Karpas-422 (cell line): ENCODE data around the gene TNS4. TPM values are rescaled to one million over a fixed set of nuclear protein-coding genes. Genes with fewer than 3 reads are reported as not detected.

Source experiments
- DNase-seq: peaks from one replicate; pipeline ENCODE4 v3.0.0-alpha.2; 2015
- H2AFZ ChIP-seq: fragments of 200-600 bp; sonication (generic); 2 replicates; pipeline ENCODE4 v1.6.1; 2014; ENCODE audit warnings: antibody characterized with exemption, low read length, mixed read lengths
- H3K27ac ChIP-seq: fragments of 200-600 bp; sonication (generic); 2 replicates; pipeline ENCODE4 v1.5.1; 2014; ENCODE audit warnings: mild to moderate bottlenecking, low read length, moderate library complexity
- H3K27me3 ChIP-seq: fragments of 200-600 bp; sonication (generic); 2 replicates; pipeline ENCODE4 v1.6.1; 2014; ENCODE audit warnings: low read length, mixed read lengths
- H3K36me3 ChIP-seq: fragments of 200-600 bp; sonication (generic); 2 replicates; pipeline ENCODE4 v1.6.1; 2014; ENCODE audit warnings: low read length, mixed read lengths; ENCODE audit not compliant: insufficient read depth
- H3K4me1 ChIP-seq: fragments of 200-600 bp; sonication (generic); 2 replicates; pipeline ENCODE4 v1.6.1; 2014; ENCODE audit warnings: mild to moderate bottlenecking, low read length, mixed read lengths
- H3K4me2 ChIP-seq: fragments of 200-600 bp; sonication (generic); 2 replicates; pipeline ENCODE4 v1.6.1; 2014; ENCODE audit warnings: low read length, low read depth, mild to moderate bottlenecking; ENCODE audit not compliant: poor library complexity, severe bottlenecking
- H3K4me3 ChIP-seq: fragments of 200-600 bp; sonication (generic); 2 replicates; pipeline ENCODE4 v1.5.1; 2014; ENCODE audit warnings: mild to moderate bottlenecking, antibody characterized with exemption, low read length, mixed read lengths
- H3K79me2 ChIP-seq: fragments of 200-600 bp; sonication (generic); 2 replicates; pipeline ENCODE4 v1.6.1; 2014; ENCODE audit warnings: mild to moderate bottlenecking, low read length, mixed read lengths
- H3K9ac ChIP-seq: fragments of 200-600 bp; sonication (generic); 2 replicates; pipeline ENCODE4 v1.6.0; 2014; ENCODE audit warnings: low read length
- H3K9me2 ChIP-seq: fragments of 200-600 bp; sonication (generic), shearing (Covaris generic); replicated peaks from 2 replicates; pipeline ENCODE4 v1.6.0; 2014; ENCODE audit warnings: mild to moderate bottlenecking, low read length, moderate library complexity; ENCODE audit not compliant: insufficient read depth
- H3K9me3 ChIP-seq: fragments of 300-700, 200-600 bp; sonication (generic); 2 replicates; pipeline ENCODE4 v1.6.1; 2014; ENCODE audit warnings: low read length, mixed read lengths
- H4K20me1 ChIP-seq: fragments of 200-600 bp; sonication (generic); 2 replicates; pipeline ENCODE4 v1.6.1; 2014; ENCODE audit warnings: mild to moderate bottlenecking, antibody characterized with exemption, low read length, low read depth; ENCODE audit not compliant: insufficient read depth
- total RNA-seq: library from RNA; depleted of rRNA; stranded (reverse); fragments of >200 nt; shearing (Covaris generic); gene quantifications from 2 replicates; pipeline ENCODE4 v1.2.3, GENCODE V29; 2014; ENCODE audit warnings: low replicate concordance

TNS4 gene
- total RNA-seq, 1 experiment from 2014 or later = not detected

GRCh38 chr17:40484973-40485530 is 16.4 kb downstream of the TNS4 start:
- no peaks in the 10 kb centered on the region for H3K27me3 ChIP-seq
- peaks cover 12% of the 10 kb centered on the region for H3K4me1 ChIP-seq
- H3K4me3 ChIP-seq = no peak overlapping the region
- H3K9me3 ChIP-seq = no peaks in the 10 kb centered on the region
- no peak overlapping the region for H2AFZ ChIP-seq
- H3K9me2 ChIP-seq = no peaks in the 10 kb centered on the region
- no peaks in the 10 kb centered on the region for H3K79me2 ChIP-seq
- H3K9ac ChIP-seq = no peak overlapping the region
- no peak for DNase-seq
- no peak overlapping the region for H3K4me2 ChIP-seq
- H3K27ac ChIP-seq = no peak overlapping the region
- no peaks in the 10 kb centered on the region; the same call in 1 of the 2 replicates for H4K20me1 ChIP-seq
- H3K36me3 ChIP-seq = no peaks in the 10 kb centered on the region

GRCh38 chr17:40484285-40484972 is 17.0 kb downstream of the TNS4 start:
- Histone ChIP-seq H2AFZ (no peak overlapping the region), H3K4me2 (no peak overlapping the region), H3K27ac (no peak overlapping the region), H3K9me2 (no peaks in the 10 kb centered on the region), H3K79me2 (no peaks in the 10 kb centered on the region), H3K27me3 (no peaks in the 10 kb centered on the region), H3K4me3 (no peak overlapping the region), H3K36me3 (no peaks in the 10 kb centered on the region), H4K20me1 (no peaks in the 10 kb centered on the region; the same call in 1 of the 2 replicates), H3K9me3 (no peaks in the 10 kb centered on the region), H3K4me1 (peaks cover 7% of the 10 kb centered on the region), H3K9ac (no peak overlapping the region)
- no peak for DNase-seq

- H3K79me2 ChIP-seq = no peaks in the 10 kb centered on the region
- no peak for DNase-seq
- H3K4me3 ChIP-seq = no peak overlapping the region
- H3K27ac ChIP-seq = no peak overlapping the region
- no peaks in the 10 kb centered on the region for H3K36me3 ChIP-seq
- H3K4me1 ChIP-seq = peaks cover 7% of the 10 kb centered on the region
- no peak overlapping the region for H2AFZ ChIP-seq
- no peaks in the 10 kb centered on the region for H3K9me2 ChIP-seq
- H3K9me3 ChIP-seq = no peaks in the 10 kb centered on the region
- no peaks in the 10 kb centered on the region for H3K27me3 ChIP-seq
- H4K20me1 ChIP-seq = no peaks in the 10 kb centered on the region; the same call in 1 of the 2 replicates
- H3K9ac ChIP-seq = no peak overlapping the region
- no peak overlapping the region for H3K4me2 ChIP-seq
Observed at GRCh38 chr17:40483679-40484078, 17.7 kb downstream of the TNS4 start.

- H3K4me1 ChIP-seq = peaks cover 7% of the 10 kb centered on the region
- no peak overlapping the region for H2AFZ ChIP-seq
- H3K4me2 ChIP-seq = no peak overlapping the region
- H3K27me3 ChIP-seq = no peaks in the 10 kb centered on the region
- H3K9me2 ChIP-seq = no peaks in the 10 kb centered on the region
- no peaks in the 10 kb centered on the region for H3K79me2 ChIP-seq
- DNase-seq = no peak
- H4K20me1 ChIP-seq = no peaks in the 10 kb centered on the region
- no peak overlapping the region for H3K27ac ChIP-seq
- H3K9ac ChIP-seq = no peak overlapping the region
- no peaks in the 10 kb centered on the region for H3K9me3 ChIP-seq
- no peaks in the 10 kb centered on the region for H3K36me3 ChIP-seq
- H3K4me3 ChIP-seq = no peak overlapping the region
Observed at GRCh38 chr17:40482722-40483121, 18.7 kb downstream of the TNS4 start.

- Histone ChIP-seq H3K4me3 (no peak overlapping the region), H3K4me1 (peaks cover 7% of the 10 kb centered on the region)
Observed at GRCh38 chr17:40481106-40481505, 20.3 kb downstream of the TNS4 start.

GRCh38 chr17:40480501-40481003 is 20.9 kb downstream of the TNS4 start:
- H3K9me3 ChIP-seq = no peaks in the 10 kb centered on the region
- H4K20me1 ChIP-seq = no peaks in the 10 kb centered on the region
- H3K4me2 ChIP-seq = no peak overlapping the region
- no peak for DNase-seq
- H3K27ac ChIP-seq = no peak overlapping the region
- H2AFZ ChIP-seq = no peak overlapping the region
- H3K27me3 ChIP-seq = no peaks in the 10 kb centered on the region
- H3K79me2 ChIP-seq = no peaks in the 10 kb centered on the region
- H3K9me2 ChIP-seq = no peaks in the 10 kb centered on the region
- H3K36me3 ChIP-seq = no peaks in the 10 kb centered on the region
- H3K4me1 ChIP-seq = peaks cover 7% of the 10 kb centered on the region
- H3K4me3 ChIP-seq = no peak overlapping the region
- H3K9ac ChIP-seq = no peak overlapping the region

More at GRCh38 chr17:40481106-40481505, 20.3 kb downstream of the TNS4 start:
- no peaks in the 10 kb centered on the region for H3K9me2 ChIP-seq
- no peaks in the 10 kb centered on the region for H3K36me3 ChIP-seq
- H3K79me2 ChIP-seq = no peaks in the 10 kb centered on the region
- H3K4me2 ChIP-seq = no peak overlapping the region
- no peak overlapping the region for H3K9ac ChIP-seq
- H2AFZ ChIP-seq = no peak overlapping the region
- H3K9me3 ChIP-seq = no peaks in the 10 kb centered on the region
- DNase-seq = no peak
- no peaks in the 10 kb centered on the region for H3K27me3 ChIP-seq
- no peaks in the 10 kb centered on the region for H4K20me1 ChIP-seq
- H3K27ac ChIP-seq = no peak overlapping the region

- Histone ChIP-seq H3K79me2 (no peaks in the 10 kb centered on the region), H2AFZ (no peak overlapping the region), H3K9ac (no peak overlapping the region), H4K20me1 (no peaks in the 10 kb centered on the region), H3K9me3 (no peaks in the 10 kb centered on the region), H3K9me2 (no peaks in the 10 kb centered on the region), H3K27me3 (no peaks in the 10 kb centered on the region), H3K4me3 (no peak overlapping the region), H3K36me3 (no peaks in the 10 kb centered on the region), H3K4me2 (no peak overlapping the region), H3K27ac (no peak overlapping the region), H3K4me1 (peaks cover 7% of the 10 kb centered on the region)
- DNase-seq = no peak
Observed at GRCh38 chr17:40479754-40480480, 21.5 kb downstream of the TNS4 start.

GRCh38 chr17:40478486-40478885 is 22.9 kb downstream of the TNS4 start:
- Histone ChIP-seq H3K9ac (no peak overlapping the region), H3K9me3 (no peaks in the 10 kb centered on the region), H3K79me2 (no peaks in the 10 kb centered on the region), H3K9me2 (no peaks in the 10 kb centered on the region), H3K36me3 (no peaks in the 10 kb centered on the region), H3K27ac (no peak overlapping the region), H3K4me1 (peaks cover 7% of the 10 kb centered on the region), H4K20me1 (no peaks in the 10 kb centered on the region), H3K4me2 (no peak overlapping the region), H3K27me3 (no peaks in the 10 kb centered on the region), H2AFZ (no peak overlapping the region), H3K4me3 (no peak overlapping the region)
- DNase-seq = no peak
